ENCODE data around the gene TAF11L8. TPM values are rescaled to one million over a fixed set of nuclear protein-coding genes. Genes with fewer than 3 reads are reported as not detected.

TAF11L8 gene
- total RNA-seq, 3 donors from 2014 or later, result not detected

Other genes with a start within 250 kb of the TAF11L8 start
- not detected for gene TAF11L2, start 92.7 kb downstream of the TAF11L8 start, total RNA-seq
- not detected for gene TAF11L3, start 72.6 kb downstream of the TAF11L8 start, total RNA-seq
- not detected for gene TAF11L4, start 69.2 kb downstream of the TAF11L8 start, total RNA-seq
- not detected for gene TAF11L5, start 65.7 kb downstream of the TAF11L8 start, total RNA-seq
- gene TAF11L6, start 62.3 kb downstream of the TAF11L8 start, total RNA-seq, result not detected
- gene TAF11L7, start 5.2 kb downstream of the TAF11L8 start, total RNA-seq, result not detected
- gene TAF11L9, start 3.4 kb upstream of the TAF11L8 start, total RNA-seq, result not detected
- not detected for gene TAF11L10, start 6.9 kb upstream of the TAF11L8 start, total RNA-seq
- not detected for gene TAF11L11, start 13.2 kb upstream of the TAF11L8 start, total RNA-seq
- gene TAF11L12, start 19.4 kb upstream of the TAF11L8 start, total RNA-seq, result not detected
- gene TAF11L13, start 41.1 kb upstream of the TAF11L8 start, total RNA-seq, result not detected
- gene TAF11L14, start 43.5 kb upstream of the TAF11L8 start, total RNA-seq, result not detected

All from activated T-cell treated with anti-CD3 and anti-CD28 coated beads, Interleukin-2, amount 50 U/mL, for 4 hours (primary cell).